ENCODE results near the gene IRF2BPL.

Gene IRF2BPL

GRCh38 chr14:77058785-77059184 lies 30.3 kb upstream of the IRF2BPL start:
- CTCF ChIA-PET: interaction anchor here (1.2 to 30.5 kb wide), 7 partner anchors 12 to 183 kb away, joined by 3 to 1142 read pairs (median 21); no protein-coding TSS in a partner anchor
- DNase-seq (ENCODE audit: low read depth, low spot score): no peak
- TF ChIP-seq CTCF (IDR thresholded peaks at IDR 0.05; ENCODE audit: insufficient read depth, low read length, missing control alignments): no peak
- POLR2A ChIA-PET: interaction anchor here (1.3 to 2.1 kb wide), 2 partner anchors 18 to 139 kb away, joined by 4 to 11 read pairs; no protein-coding TSS in a partner anchor
- no peak overlapping the region for H3K4me3 ChIP-seq (ENCODE audit: low read depth, low read length)

- DNase-seq (ENCODE audit: low read depth, low spot score): no peak
- POLR2A ChIA-PET: no interaction called here
- no peak overlapping the region for H3K4me3 ChIP-seq (ENCODE audit: low read depth, low read length)
- no peak for TF ChIP-seq CTCF (IDR thresholded peaks at IDR 0.05; ENCODE audit: insufficient read depth, low read length, missing control alignments)
- CTCF ChIA-PET: interaction anchor here (3.6 to 30.5 kb wide), 4 partner anchors 11 to 183 kb away, joined by 21 to 1142 read pairs (median 60); no protein-coding TSS in a partner anchor
Measured at GRCh38 chr14:77058117-77058516, 29.6 kb upstream of the IRF2BPL start.

- no peak for DNase-seq (ENCODE audit: low read depth, low spot score)
- POLR2A ChIA-PET: no interaction called here
- CTCF ChIA-PET: interaction anchor here (1.1 to 24.1 kb wide), 5 partner anchors 10 to 181 kb away, joined by 4 to 661 read pairs (median 58); no protein-coding TSS in a partner anchor
- no peak for TF ChIP-seq CTCF (IDR thresholded peaks at IDR 0.05; ENCODE audit: insufficient read depth, low read length, missing control alignments)
- no peak overlapping the region for H3K4me3 ChIP-seq (ENCODE audit: low read depth, low read length)
Measured at GRCh38 chr14:77055981-77056380, 27.5 kb upstream of the IRF2BPL start.

- no peak for DNase-seq (ENCODE audit: low read depth, low spot score)
- H3K4me3 ChIP-seq (ENCODE audit: low read depth, low read length): no peak overlapping the region
- ChIA-PET POLR2A (no interaction called here), CTCF (interaction anchor here (1.0 to 24.1 kb wide), 16 partner anchors 8 to 180 kb away, joined by 3 to 661 read pairs (median 5); no protein-coding TSS in a partner anchor)
- no peak for TF ChIP-seq CTCF (IDR thresholded peaks at IDR 0.05; ENCODE audit: insufficient read depth, low read length, missing control alignments)
Measured at GRCh38 chr14:77055306-77055705, 26.8 kb upstream of the IRF2BPL start.

- DNase-seq (ENCODE audit: low read depth, low spot score): no peak
- peak; percentile 92 for TF ChIP-seq CTCF (IDR thresholded peaks at IDR 0.05; ENCODE audit: insufficient read depth, low read length, missing control alignments)
- H3K4me3 ChIP-seq (ENCODE audit: low read depth, low read length): no peak overlapping the region
- POLR2A ChIA-PET: no interaction called here
- CTCF ChIA-PET: interaction anchor here (0.6 to 24.1 kb wide), 45 partner anchors 9 to 986 kb away, joined by 3 to 661 read pairs (median 4); partner anchors contain the start of gene IRF2BPL
Measured at GRCh38 chr14:77053046-77053841, 24.7 kb upstream of the IRF2BPL start.

All from AG04449 (cell line).